Measurements from ENCODE around the gene CD28.

Gene CD28

GRCh38 chr2:203706403-203706802, at the start of gene CD28:
CD28 (plus strand) TSS chr2:203706639; CDS start chr2:203706697, 58 bp downstream.
- H3K36me3 Mint-ChIP-seq (ENCODE audit: low read depth), result peaks cover 3% of the 10 kb centered on the region
- peak within 1 kb of the TSS in 2 of 3 experiments; percentile 13 to 84 for H3K27ac Mint-ChIP-seq
- peaks cover 20% of the 10 kb centered on the region for H3K9me3 Mint-ChIP-seq
- H3K4me1 Mint-ChIP-seq, result peaks cover 6% of the 10 kb centered on the region
- H3K4me3 Mint-ChIP-seq, result no peak within 1 kb of the TSS
- no peak for TF ChIP-seq CTCF (IDR thresholded peaks at IDR 0.05; ENCODE audit: unreplicated experiment in 3 of 3)
- H3K27me3 Mint-ChIP-seq (ENCODE audit: low read depth), result no peaks in the 10 kb centered on the region

GRCh38 chr2:203659331-203660049, 46.9 kb upstream of the CD28 start:
- Mint-ChIP-seq H3K27ac (no peak overlapping the region), H3K4me1 (peaks cover 9% of the 10 kb centered on the region)

GRCh38 chr2:203660465-203660864, 46.0 kb upstream of the CD28 start:
- H3K4me1 Mint-ChIP-seq, result peaks cover 9% of the 10 kb centered on the region
- TF ChIP-seq CTCF (IDR thresholded peaks at IDR 0.05; ENCODE audit: unreplicated experiment in 3 of 3), result no peak
- H3K27me3 Mint-ChIP-seq (ENCODE audit: low read depth), result peaks cover 4% of the 10 kb centered on the region
- H3K9me3 Mint-ChIP-seq, result no peaks in the 10 kb centered on the region
- H3K4me3 Mint-ChIP-seq, result no peak overlapping the region
- no peaks in the 10 kb centered on the region for H3K36me3 Mint-ChIP-seq (ENCODE audit: low read depth)
- H3K27ac Mint-ChIP-seq, result no peak overlapping the region

More at GRCh38 chr2:203659331-203660049, 46.9 kb upstream of the CD28 start:
- Mint-ChIP-seq H3K4me3 (no peak overlapping the region), H3K27me3 (ENCODE audit: low read depth) (peaks cover 4% of the 10 kb centered on the region), H3K9me3 (no peaks in the 10 kb centered on the region), H3K36me3 (ENCODE audit: low read depth) (no peaks in the 10 kb centered on the region)
- TF ChIP-seq CTCF (IDR thresholded peaks at IDR 0.05; ENCODE audit: unreplicated experiment in 3 of 3), result no peak

GRCh38 chr2:203661279-203661908, 45.0 kb upstream of the CD28 start:
- no peaks in the 10 kb centered on the region for H3K9me3 Mint-ChIP-seq
- H3K27ac Mint-ChIP-seq, result no peak overlapping the region
- H3K27me3 Mint-ChIP-seq (ENCODE audit: low read depth), result peaks cover 4% of the 10 kb centered on the region
- no peak overlapping the region for H3K4me3 Mint-ChIP-seq
- H3K4me1 Mint-ChIP-seq, result peaks cover 9% of the 10 kb centered on the region
- H3K36me3 Mint-ChIP-seq (ENCODE audit: low read depth), result no peaks in the 10 kb centered on the region
- TF ChIP-seq CTCF (IDR thresholded peaks at IDR 0.05; ENCODE audit: unreplicated experiment in 3 of 3), result no peak

GRCh38 chr2:203662487-203662886, 44.0 kb upstream of the CD28 start:
- H3K27me3 Mint-ChIP-seq (ENCODE audit: low read depth), result peaks cover 4% of the 10 kb centered on the region
- peak overlapping the region; percentile 50 to 78 (median 64) for H3K27ac Mint-ChIP-seq
- H3K9me3 Mint-ChIP-seq, result no peaks in the 10 kb centered on the region
- no peak for TF ChIP-seq CTCF (IDR thresholded peaks at IDR 0.05; ENCODE audit: unreplicated experiment in 3 of 3)
- H3K4me3 Mint-ChIP-seq, result no peak overlapping the region
- H3K36me3 Mint-ChIP-seq (ENCODE audit: low read depth), result no peaks in the 10 kb centered on the region
- H3K4me1 Mint-ChIP-seq, result peaks cover 9% of the 10 kb centered on the region

Measured in nephron (organoid).